GM18867 (cell line): ENCODE measurements around the gene DPM3.
"Not testable (repeated sequence)": the region's sequence is repeated elsewhere in the genome, so short reads cannot be mapped to it uniquely, and the experiment has no call there.

Experiments
- ATAC-seq: cut with Tn5 transposase; IDR thresholded peaks from one replicate; pipeline ENCODE4 v1.9.1; 2021; ENCODE audit warnings: mild to moderate bottlenecking, moderate library complexity; ENCODE audit not compliant: unreplicated experiment

The DPM3 gene

GRCh38 chr1:155175927-155176371, 35.6 kb upstream of the DPM3 start:
- no peak for ATAC-seq

DNA sequence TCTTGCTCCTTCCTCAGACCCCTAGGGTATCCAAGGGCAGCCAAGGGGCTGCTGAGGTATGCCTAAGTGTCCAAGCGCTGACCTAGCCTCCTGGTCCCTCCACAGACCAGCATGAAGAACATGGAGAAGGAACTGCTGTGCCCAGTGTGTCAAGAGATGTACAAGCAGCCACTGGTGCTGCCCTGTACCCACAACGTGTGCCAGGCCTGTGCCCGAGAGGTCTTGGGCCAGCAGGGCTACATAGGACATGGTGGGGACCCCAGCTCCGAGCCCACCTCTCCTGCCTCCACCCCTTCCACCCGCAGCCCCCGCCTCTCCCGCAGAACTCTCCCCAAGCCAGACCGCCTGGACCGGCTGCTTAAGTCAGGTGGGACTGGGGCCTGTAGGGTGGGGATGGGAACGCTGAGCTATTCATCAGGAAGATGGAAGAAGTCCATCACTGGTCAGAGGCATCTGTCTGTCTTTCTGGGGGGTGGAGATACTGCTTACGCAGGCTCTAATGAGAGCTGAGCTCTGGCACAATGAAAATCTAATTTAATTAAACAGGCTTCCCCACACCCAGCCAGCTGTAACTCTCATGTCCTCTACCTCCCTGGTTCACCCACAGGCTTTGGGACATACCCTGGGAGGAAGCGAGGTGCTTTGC, 35.1 kb upstream of the DPM3 start:
- ATAC-seq, result no peak

GRCh38 chr1:155174324-155175280, 34.3 kb upstream of the DPM3 start:
- no peak for ATAC-seq

DNA sequence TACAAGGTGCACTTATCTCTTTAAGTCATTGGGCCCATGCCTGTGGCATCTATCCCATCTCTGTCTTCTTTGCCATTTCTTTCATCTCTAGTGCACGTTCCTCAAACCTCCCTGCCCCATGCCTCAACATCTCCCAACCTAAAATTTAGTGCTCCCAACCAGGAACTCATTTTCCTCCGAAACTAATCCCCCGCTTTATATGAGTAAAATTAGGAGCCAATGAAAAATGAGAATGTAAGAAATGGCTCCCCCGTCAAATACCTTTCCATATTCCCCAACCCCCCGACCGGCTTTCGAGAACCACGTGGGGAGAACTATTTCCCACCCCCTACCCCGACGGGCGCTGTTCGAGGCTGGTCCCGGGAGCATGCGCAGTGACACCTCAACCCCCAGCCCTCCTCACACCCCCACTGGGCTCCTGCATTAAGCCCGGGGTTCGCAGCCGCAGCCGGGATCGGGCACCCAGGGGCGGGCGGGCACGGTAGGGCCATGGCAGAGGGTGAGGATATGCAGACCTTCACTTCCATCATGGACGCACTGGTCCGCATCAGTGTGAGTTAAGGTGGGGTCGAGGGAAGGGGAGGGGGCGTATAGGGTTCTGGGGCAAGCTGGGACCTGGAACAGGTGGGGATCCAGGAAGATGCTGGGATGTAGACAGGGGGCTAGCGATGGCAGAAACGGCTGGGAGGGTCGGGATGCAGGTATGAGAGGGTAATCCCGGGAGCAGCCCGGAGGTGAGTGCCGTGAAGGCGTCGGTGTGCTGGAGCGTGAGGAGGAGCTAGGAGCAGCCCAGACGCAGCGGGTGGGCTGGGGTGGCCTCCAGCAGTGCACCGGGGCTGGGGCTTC, 33.4 kb upstream of the DPM3 start, which contains the start of gene TRIM46:
TRIM46 (plus strand) TSS at position 372 of the 846 bp plus-strand sequence; CDS start at position 490, 118 bp downstream.
- no peak for ATAC-seq

GRCh38 chr1:155172732-155173477, 32.6 kb upstream of the DPM3 start, which contains the start of gene KRTCAP2:
Gene KRTCAP2 (minus strand): TSS chr1:155173304. CDS start chr1:155173224, 80 bp downstream.
- ATAC-seq, result peak; percentile 65

DNA sequence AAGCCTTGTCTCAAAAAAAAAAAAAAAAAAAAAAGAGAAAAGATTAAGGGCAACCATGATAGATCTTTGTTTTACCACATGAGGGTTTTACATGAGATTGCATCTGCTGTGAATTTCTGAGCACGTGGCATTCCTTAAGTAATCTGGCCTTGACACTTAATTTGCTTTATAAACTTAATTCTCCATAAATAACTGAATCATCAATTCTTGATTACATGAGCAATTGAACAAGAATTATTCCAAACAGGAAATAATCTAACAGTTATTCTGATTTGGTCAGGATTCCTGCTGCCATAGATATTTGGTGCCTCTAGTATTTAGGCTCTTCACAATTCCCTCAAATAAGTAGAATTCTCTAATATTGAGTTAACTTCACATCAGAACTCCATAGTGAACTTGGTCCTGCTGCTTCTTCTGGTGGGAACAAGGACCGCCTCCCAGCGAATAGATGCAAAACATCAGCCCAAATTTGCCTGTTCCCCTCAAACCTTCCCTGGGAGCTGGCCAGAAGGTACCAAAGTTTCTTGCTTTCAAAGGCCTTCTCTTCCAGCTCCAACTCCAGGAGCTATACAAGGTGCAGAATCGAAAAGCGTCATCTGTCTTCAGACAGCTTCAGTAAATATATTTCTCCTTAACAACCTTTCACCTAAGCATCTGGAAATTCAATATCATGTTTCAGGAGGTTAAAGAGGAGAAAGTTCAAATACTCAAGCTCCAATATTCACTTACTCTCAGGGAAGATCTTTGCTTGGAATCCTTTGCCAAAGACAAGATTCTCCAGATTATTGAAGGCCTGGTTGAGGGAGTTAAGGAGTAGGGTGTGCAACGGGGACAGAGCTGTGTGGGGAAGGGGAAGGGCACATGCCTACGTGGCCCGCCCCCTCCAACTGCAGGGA, 31.8 kb upstream of the DPM3 start:
- peak; percentile 15 for ATAC-seq

- no peak for ATAC-seq
Measured at GRCh38 chr1:155170806-155171205, 30.5 kb upstream of the DPM3 start.

DNA sequence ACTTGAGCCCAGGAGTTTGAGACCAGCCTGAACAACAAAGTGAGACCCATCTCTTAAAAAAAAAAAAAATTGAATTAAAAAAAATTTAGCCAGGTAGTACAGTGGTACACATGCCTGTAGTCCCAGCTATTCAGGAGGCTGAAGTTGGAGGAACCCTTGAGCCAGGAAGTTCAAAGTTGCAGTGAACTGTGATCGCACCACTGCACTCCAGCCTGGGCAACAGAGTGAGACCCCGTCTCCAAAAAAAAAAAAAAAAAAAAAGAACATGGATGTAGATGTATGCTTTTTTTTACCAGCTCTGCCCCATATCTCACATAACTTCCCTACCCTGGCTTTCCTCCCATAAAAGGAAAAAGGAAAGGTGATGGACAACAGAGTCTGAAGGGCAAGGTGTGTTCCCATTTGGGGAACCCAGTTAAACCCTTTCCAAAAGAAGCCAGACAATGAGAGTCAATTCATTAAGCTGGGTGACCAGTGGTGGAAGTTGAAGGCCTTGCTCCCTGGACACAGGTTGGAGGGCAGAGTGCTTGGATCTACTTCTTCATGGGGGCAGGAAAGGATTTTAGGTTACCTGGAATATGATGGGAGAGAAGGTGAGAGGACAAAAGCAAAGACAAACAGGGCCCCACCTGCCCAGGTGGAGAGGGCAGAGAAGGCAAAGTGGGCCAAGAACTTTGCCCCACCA, 29.9 kb upstream of the DPM3 start:
- no peak for ATAC-seq

DNA sequence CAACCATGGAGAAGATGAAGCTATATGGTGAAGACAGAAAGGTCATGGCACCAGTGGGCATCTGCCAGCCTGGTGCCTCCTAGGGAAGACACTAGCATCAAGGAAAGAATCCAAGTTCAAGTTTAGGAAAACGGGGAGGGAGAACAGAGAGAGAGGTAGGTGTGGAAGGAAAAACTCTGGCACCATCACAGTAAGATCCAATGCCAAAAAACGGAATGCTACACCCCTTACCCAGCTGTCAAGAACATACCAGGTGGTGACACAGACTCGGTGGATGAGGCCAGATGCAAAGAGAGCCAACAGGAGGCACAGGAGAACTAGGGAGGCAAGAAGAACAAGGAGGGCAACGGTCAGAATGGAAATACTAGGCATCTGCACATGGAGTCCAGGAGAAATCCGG, 29.2 kb upstream of the DPM3 start:
- ATAC-seq, result no peak

GRCh38 chr1:155168456-155169210, 28.3 kb upstream of the DPM3 start:
- no peak for ATAC-seq

- not testable (repeated sequence) for ATAC-seq
Measured at GRCh38 chr1:155168105-155168445, 27.7 kb upstream of the DPM3 start.

DNA sequence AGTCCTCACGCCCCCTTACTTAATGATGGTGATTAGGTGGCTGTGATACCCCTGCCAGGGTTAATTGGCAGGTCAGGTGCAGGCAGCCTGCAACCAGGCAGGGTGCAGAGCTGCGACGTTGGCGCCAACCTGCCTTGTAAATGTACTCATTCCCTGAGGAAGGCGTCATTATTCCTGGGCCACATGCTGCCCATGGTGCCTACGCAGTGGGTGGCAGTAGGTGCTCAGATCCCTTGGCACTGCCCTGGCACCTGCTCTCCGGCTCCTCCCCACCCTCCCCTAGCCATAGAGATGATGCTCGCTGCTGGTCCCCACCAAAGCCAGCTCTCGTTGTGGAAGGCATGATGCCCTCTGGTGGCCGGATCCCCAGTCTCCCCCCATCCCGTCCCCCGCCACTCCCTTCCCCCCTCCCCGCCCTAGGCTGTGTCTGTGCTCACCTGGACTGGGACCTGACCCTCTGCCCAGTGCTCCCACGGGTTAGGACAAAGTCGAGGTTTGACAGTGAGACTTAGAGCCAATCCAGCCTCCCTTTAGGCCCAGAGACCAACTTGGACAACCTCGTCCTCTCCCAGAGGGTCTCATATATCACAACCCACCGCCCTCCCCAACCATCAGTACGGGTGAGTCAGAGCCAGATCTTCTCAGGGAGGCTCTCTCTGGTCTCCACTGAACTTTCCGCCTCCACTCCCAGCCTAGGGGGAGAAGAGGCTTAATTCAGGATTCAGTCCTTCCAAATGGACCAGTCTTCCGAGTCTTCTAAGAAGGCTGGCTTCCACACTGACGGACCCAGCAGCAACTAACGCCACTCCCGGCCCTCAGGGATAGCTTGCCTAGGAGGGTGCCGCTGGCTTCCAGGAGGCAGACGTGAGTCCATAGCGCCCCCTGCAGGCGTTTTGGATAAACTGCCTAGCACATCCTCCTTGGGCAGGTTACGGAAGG, 27.1 kb upstream of the DPM3 start:
- ATAC-seq, result peak; percentile 39

GRCh38 chr1:155166471-155167165, 26.3 kb upstream of the DPM3 start:
- no peak for ATAC-seq

DNA sequence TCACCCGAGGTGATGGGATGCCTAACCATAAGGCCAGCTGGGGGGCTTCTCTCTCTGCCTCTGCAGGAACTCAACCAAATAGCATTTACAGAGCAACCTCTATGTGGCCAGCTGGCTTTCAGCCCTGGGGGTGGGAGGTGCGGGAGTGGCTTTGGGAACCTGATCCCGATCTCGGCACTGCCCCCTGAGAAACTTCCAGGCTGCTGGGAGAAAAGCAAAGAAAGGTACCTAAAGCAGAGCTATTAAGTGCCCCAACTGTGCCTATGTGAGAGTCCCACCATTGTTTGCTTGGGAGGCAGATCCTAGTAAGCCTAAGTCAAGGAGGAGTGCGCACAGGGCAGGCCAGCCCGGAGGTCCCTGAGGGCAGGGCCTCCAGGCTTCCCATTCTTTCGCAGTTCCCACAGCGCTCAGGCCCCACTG, 25.7 kb upstream of the DPM3 start:
- ATAC-seq, result no peak

DNA sequence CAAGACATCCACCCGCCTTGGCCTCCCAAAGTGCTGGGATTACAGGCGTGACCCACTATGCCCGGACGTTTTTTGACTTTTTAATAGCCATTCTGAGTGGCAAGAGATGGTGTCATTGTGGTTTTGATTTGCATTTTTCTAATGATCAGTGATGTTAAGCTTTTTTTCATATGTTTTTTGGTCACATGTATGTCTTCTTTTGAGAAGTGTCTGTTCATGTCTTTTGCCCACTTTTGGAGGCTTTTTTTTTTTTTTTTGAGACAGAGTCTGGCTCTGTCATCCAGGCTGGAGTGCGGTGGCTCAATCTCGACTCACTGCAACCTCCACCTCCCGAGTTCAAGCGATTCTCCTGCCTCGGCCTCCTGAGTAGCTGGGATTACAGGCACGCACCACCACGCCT, 24.3 kb upstream of the DPM3 start:
- ATAC-seq, result not testable (repeated sequence)

DNA sequence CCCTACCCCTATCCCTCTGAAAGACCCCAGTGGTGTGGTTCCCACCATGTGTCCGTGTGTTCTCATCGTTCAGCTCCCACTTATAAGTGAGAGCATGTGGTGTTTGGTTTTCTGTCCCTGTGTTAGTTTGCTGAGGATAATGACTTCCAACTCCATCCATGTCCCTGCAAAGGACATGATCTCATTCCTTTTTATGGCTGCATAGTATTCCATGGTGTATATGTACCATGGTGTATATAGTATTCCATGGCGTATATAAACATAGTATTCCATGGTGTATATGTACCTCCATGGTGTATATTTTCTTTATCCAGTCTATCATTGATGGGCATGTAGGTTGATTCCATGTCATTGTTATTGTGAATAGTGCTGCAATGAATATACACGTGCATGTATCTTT, 23.5 kb upstream of the DPM3 start:
- not testable (repeated sequence) for ATAC-seq
